ENCODE measurements around the gene NOL9. TPM values are rescaled to one million over a fixed set of nuclear protein-coding genes. Genes with fewer than 3 reads are reported as not detected.

The NOL9 gene
- total and polyA plus RNA-seq, 2 of the 13 experiments (the other 11 are each of a cell fraction or from before 2014, with no cell fraction given), result 18.0 to 24.7 TPM

DNA sequence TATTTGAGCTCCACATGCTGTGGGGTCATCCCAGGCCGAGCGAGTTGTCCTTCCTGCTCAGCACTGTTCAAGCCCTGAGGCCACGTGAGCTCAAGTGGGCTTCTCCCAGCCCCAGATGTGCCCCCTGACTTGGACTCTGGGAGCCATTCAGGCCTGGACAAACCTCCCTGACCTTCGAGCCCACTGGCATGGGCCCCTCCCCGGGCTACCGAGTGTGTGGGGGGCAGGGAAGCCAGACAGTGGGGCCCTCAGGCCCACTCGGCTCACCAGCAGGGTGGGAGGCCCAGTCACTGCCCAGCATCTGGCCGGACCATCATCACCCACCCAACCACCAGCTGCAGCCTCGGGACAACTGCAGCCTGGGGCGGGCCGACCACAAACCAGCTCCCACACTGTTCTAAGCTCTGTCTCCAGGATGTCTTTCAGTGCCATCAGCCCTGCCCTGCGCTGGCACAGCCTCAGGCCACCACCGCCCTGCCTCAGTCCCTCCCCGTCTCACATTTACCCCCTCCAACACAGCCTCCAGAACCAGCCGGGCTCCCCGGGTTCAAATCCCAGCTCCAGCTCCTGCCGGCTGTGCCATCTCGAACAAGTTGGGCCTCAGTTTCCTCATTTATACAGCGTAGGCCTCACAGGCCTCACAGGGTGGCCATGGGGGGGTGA is 41.9 kb downstream of the NOL9 start (continued):
- no peak for TF ChIP-seq THAP9 (CRISPR knock-in tag; IDR thresholded peaks at IDR 0.05; ENCODE audit: borderline replicate concordance)
- TF ChIP-seq ZNF124 (CRISPR knock-in tag; IDR thresholded peaks at IDR 0.05), result no peak
- TF ChIP-seq KDM4B (CRISPR knock-in tag; IDR thresholded peaks at IDR 0.05), result no peak
- peak; percentile 84 for TF ChIP-seq ZNF687 (CRISPR knock-in tag; IDR thresholded peaks at IDR 0.05)
- no peak for TF ChIP-seq GATAD1 (CRISPR knock-in tag; IDR thresholded peaks at IDR 0.05)
- TF ChIP-seq, protein P1, sequence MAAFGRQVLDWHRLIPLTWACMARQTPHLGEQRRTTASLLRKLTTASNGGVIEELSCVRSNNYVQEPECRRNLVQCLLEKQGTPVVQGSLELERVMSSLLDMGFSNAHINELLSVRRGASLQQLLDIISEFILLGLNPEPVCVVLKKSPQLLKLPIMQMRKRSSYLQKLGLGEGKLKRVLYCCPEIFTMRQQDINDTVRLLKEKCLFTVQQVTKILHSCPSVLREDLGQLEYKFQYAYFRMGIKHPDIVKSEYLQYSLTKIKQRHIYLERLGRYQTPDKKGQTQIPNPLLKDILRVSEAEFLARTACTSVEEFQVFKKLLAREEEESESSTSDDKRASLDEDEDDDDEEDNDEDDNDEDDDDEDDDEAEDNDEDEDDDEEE (CRISPR knock-in tag; IDR thresholded peaks at IDR 0.05), result no peak
- TF ChIP-seq SRSF9 (IDR thresholded peaks at IDR 0.05; ENCODE audit: borderline replicate concordance, insufficient read depth, low read depth, low read length, poor library complexity, severe bottlenecking), result no peak
- TF ChIP-seq HDAC6 (IDR thresholded peaks at IDR 0.05; ENCODE audit: low read depth, low read length), result no peak
- no peak for TF ChIP-seq GATA4 (IDR thresholded peaks at IDR 0.05; ENCODE audit: borderline replicate concordance, low read depth)
- TF ChIP-seq MEF2D (CRISPR knock-in tag; IDR thresholded peaks at IDR 0.05), result 0 out of 2 replicates have a peak, but pooled peaks have one; percentile 30
- TF ChIP-seq NFKBIZ (CRISPR knock-in tag; IDR thresholded peaks at IDR 0.05), result no peak
- peak; percentile 34 for TF ChIP-seq XRCC5 (optimal IDR thresholded peaks at IDR 0.05; ENCODE audit: low read length)
- TF ChIP-seq HNF1A (IDR thresholded peaks at IDR 0.05; ENCODE audit: low read depth), result 0 out of 2 replicates have a peak, but pooled peaks have one; percentile 14
- no peak for TF ChIP-seq HNF1A (CRISPR knock-in tag; IDR thresholded peaks at IDR 0.05; ENCODE audit: borderline replicate concordance)
